IMR-90 (cell line): Measurements from ENCODE around the gene GDNF. TPM values are rescaled to one million over a fixed set of nuclear protein-coding genes. Genes with fewer than 3 reads are reported as not detected.

ENCODE experiments used
- ATAC-seq: fragments of 200-7000 bp; cut with Tn5 transposase; 2 replicates; pipeline ENCODE4 v1.9.1; 2020; ENCODE audit warnings: low read depth, mild to moderate bottlenecking, moderate library complexity
- BruUV-seq: library from RNA; stranded (reverse); fragments of 400-500 nt; replicated peaks from 2 replicates; lab custom pipeline; 2021; lab: Mats Ljungman, UMichigan
- CTCF ChIA-PET: fragments of 300-600 bp; formaldehyde crosslinking; extraction: SDS; loops from one replicate; lab custom pipeline; 2021; ENCODE audit warnings: antibody characterized with exemption; lab: Yijun Ruan, JAX
- POLR2A ChIA-PET: fragments of 300-600 bp; sonication (Branson Sonifier 250); formaldehyde crosslinking; loops from one replicate; lab custom pipeline; 2022; ENCODE audit warnings: antibody characterized with exemption; ENCODE audit not compliant: unreplicated experiment; lab: Charles Lee
- DNase-seq: peaks from one replicate; pipeline ENCODE4 v3.0.0; 2013
- H2AFZ ChIP-seq: replicated peaks from 2 replicates; pipeline ENCODE3; 2013; ENCODE audit warnings: low read length, mild to moderate bottlenecking; ENCODE audit not compliant: poor library complexity
- H2AK5ac ChIP-seq: 2 replicates; pipeline ENCODE4 v1.6.1; 2013; ENCODE audit warnings: low read depth, low read length, inconsistent platforms
- H2AK9ac ChIP-seq: replicated peaks from 2 replicates; pipeline ENCODE3; 2013; ENCODE audit warnings: mild to moderate bottlenecking, low read depth, low read length, moderate library complexity; ENCODE audit not compliant: poor library complexity
- H2BK120ac ChIP-seq: 2 replicates; pipeline ENCODE4 v1.6.1; 2013; ENCODE audit warnings: low read depth, low read length, inconsistent platforms
- H2BK15ac ChIP-seq: 3 replicates; pipeline ENCODE4 v1.6.1; 2013; ENCODE audit warnings: low read depth, low read length, inconsistent platforms
- H2BK20ac ChIP-seq: 2 replicates; pipeline ENCODE4 v1.6.1; 2013; ENCODE audit warnings: low read depth, mild to moderate bottlenecking, inconsistent platforms, low read length, moderate library complexity
- H2BK5ac ChIP-seq: 2 replicates; pipeline ENCODE4 v1.6.1; 2013; ENCODE audit warnings: mild to moderate bottlenecking, low read depth, low read length, inconsistent platforms; ENCODE audit not compliant: poor library complexity, severe bottlenecking
- H3K14ac ChIP-seq: replicated peaks from 2 replicates; pipeline ENCODE4 v1.6.1; 2013; ENCODE audit warnings: low read depth, low read length, inconsistent platforms
- H3K18ac ChIP-seq: 2 replicates; pipeline ENCODE4 v1.6.1; 2013; ENCODE audit warnings: low read depth, low read length, control low read depth
- H3K23ac ChIP-seq: 2 replicates; pipeline ENCODE4 v1.6.1; 2013; ENCODE audit warnings: low read depth, low read length, inconsistent platforms
- H3K27ac ChIP-seq: 2 replicates; pipeline ENCODE4 v1.5.1; 2013; ENCODE audit warnings: mild to moderate bottlenecking, control low read depth, low read length; ENCODE audit not compliant: insufficient read depth
- H3K27me3 ChIP-seq: 2 replicates; pipeline ENCODE4 v1.6.1; 2013; ENCODE audit warnings: low read length; ENCODE audit not compliant: control insufficient read depth, insufficient read depth
- H3K36me3 ChIP-seq: 2 replicates; pipeline ENCODE4 v1.6.1; 2013; ENCODE audit warnings: low read length, mixed read lengths; ENCODE audit not compliant: control insufficient read depth, insufficient read depth
- H3K4ac ChIP-seq: 2 replicates; pipeline ENCODE4 v1.6.1; 2013; ENCODE audit warnings: low read depth, low read length, inconsistent platforms
- H3K4me1 ChIP-seq: 2 replicates; pipeline ENCODE4 v1.6.1; 2013; ENCODE audit warnings: low read length, mixed read lengths; ENCODE audit not compliant: control insufficient read depth, insufficient read depth
- H3K4me2 ChIP-seq: 2 replicates; pipeline ENCODE4 v1.6.1; 2013; ENCODE audit warnings: low read depth, mild to moderate bottlenecking, control low read depth, low read length, moderate library complexity
- H3K4me3 ChIP-seq: 2 replicates; pipeline ENCODE4 v1.5.1; 2013; ENCODE audit warnings: low read depth, mild to moderate bottlenecking, control low read depth, low read length, moderate library complexity; ENCODE audit not compliant: insufficient read depth
- H3K56ac ChIP-seq: 2 replicates; pipeline ENCODE4 v1.6.1; 2013; ENCODE audit warnings: low read length, inconsistent platforms; ENCODE audit not compliant: insufficient read depth; ENCODE audit errors: extremely low read depth
- H3K79me1 ChIP-seq, 2 experiments: 2 replicates each; pipeline ENCODE4 v1.6.1; 2013; ENCODE audit warnings: low read length in 2 of 2, inconsistent platforms in 1 of 2, low read depth in 1 of 2
- H3K9ac ChIP-seq: 2 replicates; pipeline ENCODE4 v1.6.1; 2013; ENCODE audit warnings: low read depth, low read length, control low read depth
- H3K9me1 ChIP-seq: 2 replicates; pipeline ENCODE4 v1.6.1; 2013; ENCODE audit warnings: low read length, inconsistent platforms; ENCODE audit not compliant: insufficient read depth
- H3K9me3 ChIP-seq: 2 replicates; pipeline ENCODE4 v1.6.1; 2013; ENCODE audit warnings: low read length; ENCODE audit not compliant: control insufficient read depth, insufficient read depth
- H4K20me1 ChIP-seq: 2 replicates; pipeline ENCODE4 v1.6.1; 2013; ENCODE audit warnings: low read length, inconsistent platforms; ENCODE audit not compliant: insufficient read depth
- H4K5ac ChIP-seq: 2 replicates; pipeline ENCODE4 v1.6.1; 2013; ENCODE audit warnings: mild to moderate bottlenecking, low read depth, low read length, control low read depth
- H4K8ac ChIP-seq, 2 experiments: 2 replicates each; pipeline ENCODE4 v1.6.1; 2013; ENCODE audit warnings: low read depth in 2 of 2, low read length in 2 of 2, control low read depth in 1 of 2, inconsistent platforms in 1 of 2
- H4K91ac ChIP-seq: 2 replicates; pipeline ENCODE4 v1.6.1; 2013; ENCODE audit warnings: low read depth, low read length, inconsistent platforms; ENCODE audit not compliant: insufficient read depth
- BHLHE40 ChIP-seq: fragments of 150-350 bp; IDR thresholded peaks from 2 replicates; pipeline ENCODE4 v1.6.1; 2016; ENCODE audit warnings: mild to moderate bottlenecking, low read depth, low read length
- CEBPB ChIP-seq: IDR thresholded peaks from 2 replicates; pipeline ENCODE4 v1.6.1; 2012; ENCODE audit warnings: low read depth, low read length, improper control_type of control experiment
- CHD1 ChIP-seq: IDR thresholded peaks from 2 replicates; pipeline ENCODE4 v1.6.1; 2012; ENCODE audit warnings: low read depth, low read length, improper control_type of control experiment
- CTCF ChIP-seq: conservative IDR thresholded peaks from 2 replicates; pipeline ENCODE4 v1.5.1; 2012; ENCODE audit warnings: mild to moderate bottlenecking, low read depth, low read length, improper control_type of control experiment
- FOS ChIP-seq: fragments of 150-350 bp; IDR thresholded peaks from 2 replicates; pipeline ENCODE4 v1.6.1; 2016; ENCODE audit warnings: low read depth, low read length
- MAFK ChIP-seq: IDR thresholded peaks from 2 replicates; pipeline ENCODE4 v1.6.1; 2012; ENCODE audit warnings: low read depth, low read length, improper control_type of control experiment
- MAZ ChIP-seq: IDR thresholded peaks from 2 replicates; pipeline ENCODE4 v1.6.1; 2012; ENCODE audit warnings: low read depth, mild to moderate bottlenecking, low read length, improper control_type of control experiment, moderate library complexity, borderline replicate concordance
- MXI1 ChIP-seq: IDR thresholded peaks from 2 replicates; pipeline ENCODE4 v1.6.1; 2012; ENCODE audit warnings: low read depth, mild to moderate bottlenecking, low read length, moderate library complexity, borderline replicate concordance
- NFE2L2 ChIP-seq: fragments of 150-350 bp; IDR thresholded peaks from 2 replicates; pipeline ENCODE4 v1.6.1; 2016; ENCODE audit warnings: low read depth, mild to moderate bottlenecking, low read length
- POLR2A ChIP-seq: IDR thresholded peaks from 2 replicates; pipeline ENCODE4 v1.6.1; 2012; ENCODE audit warnings: mild to moderate bottlenecking, low read depth, low read length
- RAD21 ChIP-seq: IDR thresholded peaks from 2 replicates; pipeline ENCODE4 v1.6.1; 2012; ENCODE audit warnings: low read length, improper control_type of control experiment
- RCOR1 ChIP-seq: IDR thresholded peaks from 2 replicates; pipeline ENCODE4 v1.6.1; 2012; ENCODE audit warnings: mild to moderate bottlenecking, low read length, improper control_type of control experiment; ENCODE audit not compliant: insufficient replicate concordance
- RFX5 ChIP-seq: IDR thresholded peaks from 2 replicates; pipeline ENCODE4 v1.8.0; 2012; ENCODE audit warnings: low read depth, mild to moderate bottlenecking, low read length, moderate library complexity
- SMC3 ChIP-seq: fragments of 150-350 bp; IDR thresholded peaks from 2 replicates; pipeline ENCODE4 v1.6.1; 2016; ENCODE audit warnings: low read depth, mild to moderate bottlenecking, antibody characterized with exemption, low read length, moderate library complexity
- WGBS, 2 experiments: methylation state at CpG; one replicate each; pipeline versions ENCODE4 v1.1.5 to v1.1.7; 2013; ENCODE audit warnings: missing lambda C conversion rate in 2 of 2; ENCODE audit not compliant: insufficient read length in 1 of 2; ENCODE audit errors: extremely low coverage in 2 of 2; 5-methylcytosine and 5-hydroxymethylcytosine counted together
- dilution Hi-C: fragments of 300-500 bp; cut with HindIII; formaldehyde crosslinking; loops from one replicate; pipeline ENCODE4 v1.14.3; 2018; ENCODE audit warnings: low sequenced_read_pairs; ENCODE audit not compliant: unreplicated experiment
- in situ Hi-C: fragments of 300-500 bp; cut with MboI; formaldehyde crosslinking; loops from 3 replicates; pipeline ENCODE4 v1.14.3; 2019; ENCODE audit warnings: low sequenced_read_pairs, inconsistent platforms, mixed read lengths
- intact Hi-C: fragments of 100-400 bp; cut with micrococcal nuclease; formaldehyde crosslinking; loops from 2 replicates; pipeline ENCODE4 v1.10.0; 2022
- polyA plus RNA-seq, 3 experiments: library from polyadenylated mRNA; depleted of rRNA; stranded (reverse); fragments of >200 nt; gene quantifications; 2 replicates each; pipeline ENCODE4 v1.2.3, GENCODE V29; 2012; ENCODE audit warnings: low replicate concordance in 1 of 3
- total RNA-seq: library from RNA; depleted of rRNA; stranded (reverse); fragments of >200 nt; gene quantifications from 2 replicates; pipeline ENCODE4 v1.2.3, GENCODE V29; 2012
- TF ChIP-seq, protein P1 (sequence below): fragments of 150-350 bp; IDR thresholded peaks from 2 replicates; pipeline ENCODE4 v1.6.1; 2017; ENCODE audit warnings: mild to moderate bottlenecking, antibody characterized with exemption, low read length, low read depth

GDNF gene
- total and polyA plus RNA-seq, 2 of the 4 experiments (the other 2 are of a cell fraction), result 0.18 to 0.82 TPM

DNA sequence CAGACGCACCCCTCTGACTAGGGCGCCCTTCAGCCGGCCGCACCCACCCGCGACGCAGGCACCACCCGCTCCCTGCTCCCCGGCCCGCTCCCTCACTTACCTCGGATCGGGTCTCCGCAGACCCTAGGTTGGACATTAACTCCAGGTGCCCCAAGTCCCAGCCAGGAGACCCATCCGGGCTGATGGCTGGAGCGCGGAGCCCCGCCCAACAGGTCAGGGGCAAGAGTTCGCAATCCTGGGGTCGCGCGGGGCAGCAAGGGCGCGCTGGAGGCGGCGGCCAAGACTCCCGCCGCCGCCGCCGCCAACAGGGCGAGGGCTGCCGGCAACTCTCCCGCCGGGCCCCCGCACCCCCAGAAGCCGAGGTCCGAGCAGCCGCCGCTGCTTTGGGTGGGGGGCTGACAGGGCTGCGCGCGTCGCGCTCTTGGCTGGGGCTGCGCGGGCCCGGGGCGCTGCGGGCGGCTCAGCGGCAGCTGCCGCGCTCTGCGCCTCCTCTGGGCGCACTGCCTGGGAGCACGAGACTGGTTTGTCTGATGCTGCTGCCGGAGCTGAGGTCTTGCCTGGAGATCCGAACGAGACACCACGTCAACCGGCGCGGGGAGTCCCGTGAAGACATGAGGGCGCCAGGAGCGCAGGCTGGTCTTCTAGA, at the start of gene GDNF (continued):
- TF ChIP-seq CHD1, result no peak
- no peak for TF ChIP-seq MXI1
- no peak for TF ChIP-seq SMC3
- no peak for TF ChIP-seq FOS

DNA sequence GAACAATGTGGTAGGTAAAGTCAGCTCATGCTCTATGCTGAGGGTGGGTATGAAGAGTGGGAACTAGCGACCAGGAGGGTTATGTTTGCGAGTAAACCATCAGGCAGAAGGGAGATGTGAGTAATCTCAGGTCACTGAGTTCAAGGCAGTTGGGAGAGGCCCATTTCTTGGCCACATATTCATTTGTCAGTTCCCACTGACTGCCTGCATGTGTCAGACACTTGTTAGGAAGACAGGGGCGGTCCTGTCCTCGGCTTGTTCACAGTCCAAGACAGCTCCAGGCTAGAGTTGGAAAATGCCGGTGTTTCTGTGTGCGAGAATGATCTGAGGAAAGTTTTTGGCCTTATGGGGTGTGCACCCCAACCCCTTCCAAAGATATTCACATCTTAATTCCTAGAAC, 48.6 kb upstream of the GDNF start:
- H3K4me3 ChIP-seq, result no peak overlapping the region
- peak overlapping the region; percentile 53; the same call in 1 of the 2 replicates for H2AK5ac ChIP-seq
- H3K23ac ChIP-seq, result no peak overlapping the region
- no peaks in the 10 kb centered on the region for H4K20me1 ChIP-seq
- H3K4me2 ChIP-seq, result no peak overlapping the region
- H4K91ac ChIP-seq, result no peak overlapping the region; the same call in 1 of the 2 replicates
- no peak overlapping the region for H4K8ac ChIP-seq
- DNase-seq (peak; percentile 57), ATAC-seq (peak; percentile 43; the same call in 1 of the 2 replicates)
- H2BK120ac ChIP-seq, result peak overlapping the region; percentile 7; the same call in 1 of the 2 replicates
- peak overlapping the region; percentile 15; the same call in 1 of the 2 replicates for H3K14ac ChIP-seq
- 0 out of 3 replicates have a peak overlapping the region, but pooled peaks have one; percentile 27 for H2BK15ac ChIP-seq
- POLR2A ChIA-PET, result no interaction called here
- intact Hi-C loops (no loop called here), in situ Hi-C loops (no loop called here), dilution Hi-C loops (no loop called here)
- H3K4ac ChIP-seq, result peak overlapping the region; percentile 21; the same call in 1 of the 2 replicates
- no peak overlapping the region for H2BK20ac ChIP-seq
- H3K9me3 ChIP-seq, result no peaks in the 10 kb centered on the region
- H3K79me1 ChIP-seq, result no peaks in the 10 kb centered on the region
- H3K27ac ChIP-seq, result no peak overlapping the region
- no peak overlapping the region for H3K56ac ChIP-seq
- no peak overlapping the region for H3K9ac ChIP-seq
- no TSS peak for BruUV-seq
- H3K36me3 ChIP-seq, result no peaks in the 10 kb centered on the region
- H3K4me1 ChIP-seq, result peaks cover 9% of the 10 kb centered on the region
- no peaks in the 10 kb centered on the region for H3K27me3 ChIP-seq
- no peak overlapping the region for H3K18ac ChIP-seq
- no CpG with 5 or more reads among the region's 6 CpGs for WGBS, 2 experiments
- peak overlapping the region; percentile 28 for H2AFZ ChIP-seq
- no peak overlapping the region for H2AK9ac ChIP-seq
- no peak overlapping the region for H2BK5ac ChIP-seq
- peaks cover 14% of the 10 kb centered on the region for H3K9me1 ChIP-seq
- 0 out of 2 replicates have a peak overlapping the region, but pooled peaks have one; percentile 18 for H4K5ac ChIP-seq
- CTCF ChIA-PET, result no interaction called here
- TF ChIP-seq MAFK (no peak), MXI1 (no peak), NFE2L2 (no peak), CEBPB (no peak), BHLHE40 (no peak), CTCF (no peak), RCOR1 (no peak), SMC3 (no peak), MAZ (no peak), FOS (no peak), RFX5 (no peak), POLR2A (no peak), RAD21 (no peak)
- TF ChIP-seq, protein P1, sequence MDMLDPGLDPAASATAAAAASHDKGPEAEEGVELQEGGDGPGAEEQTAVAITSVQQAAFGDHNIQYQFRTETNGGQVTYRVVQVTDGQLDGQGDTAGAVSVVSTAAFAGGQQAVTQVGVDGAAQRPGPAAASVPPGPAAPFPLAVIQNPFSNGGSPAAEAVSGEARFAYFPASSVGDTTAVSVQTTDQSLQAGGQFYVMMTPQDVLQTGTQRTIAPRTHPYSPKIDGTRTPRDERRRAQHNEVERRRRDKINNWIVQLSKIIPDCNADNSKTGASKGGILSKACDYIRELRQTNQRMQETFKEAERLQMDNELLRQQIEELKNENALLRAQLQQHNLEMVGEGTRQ, result no peak
